ENCODE measurements around the gene FLOT2.
"Not testable (repeated sequence)": the region's sequence is repeated elsewhere in the genome, so short reads cannot be mapped to it uniquely, and the experiment has no call there.

The FLOT2 gene

GRCh38 chr17:28893248-28894183 is 4.0 kb downstream of the FLOT2 start:
- DNase-seq: not testable (repeated sequence)

- DNase-seq: no peak
Measured at GRCh38 chr17:28892024-28892423, 5.5 kb downstream of the FLOT2 start.

- no peak for DNase-seq
Measured at GRCh38 chr17:28891201-28891600, 6.3 kb downstream of the FLOT2 start.

- no peak for DNase-seq
Measured at GRCh38 chr17:28889996-28890395, 7.5 kb downstream of the FLOT2 start.

- DNase-seq: no peak
Measured at GRCh38 chr17:28888832-28889231, 8.7 kb downstream of the FLOT2 start.

- DNase-seq: no peak
Measured at GRCh38 chr17:28887871-28888471, 9.6 kb downstream of the FLOT2 start.

GRCh38 chr17:28885951-28886350 is 11.6 kb downstream of the FLOT2 start:
- no peak for DNase-seq

GRCh38 chr17:28885363-28885762 is 12.2 kb downstream of the FLOT2 start:
- DNase-seq: no peak

GRCh38 chr17:28883967-28884702 is 13.4 kb downstream of the FLOT2 start:
- no peak for DNase-seq

- no peak for DNase-seq
Measured at GRCh38 chr17:28882154-28882895, 15.2 kb downstream of the FLOT2 start.

- DNase-seq: no peak
Measured at GRCh38 chr17:28881533-28882056, 15.9 kb downstream of the FLOT2 start.

GRCh38 chr17:28880572-28880945 is 17.0 kb downstream of the FLOT2 start:
- DNase-seq: no peak

GRCh38 chr17:28879886-28880571 is 17.5 kb downstream of the FLOT2 start:
- DNase-seq: no peak

GRCh38 chr17:28878981-28879380 is 18.6 kb downstream of the FLOT2 start:
- DNase-seq: no peak

- no peak for DNase-seq
Measured at GRCh38 chr17:28878158-28878910, 19.2 kb downstream of the FLOT2 start.

- not testable (repeated sequence) for DNase-seq
Measured at GRCh38 chr17:28877150-28877711, 20.3 kb downstream of the FLOT2 start.

GRCh38 chr17:28875848-28876550 is 21.5 kb downstream of the FLOT2 start:
- no peak for DNase-seq

- DNase-seq: no peak
Measured at GRCh38 chr17:28874750-28875149, 22.8 kb downstream of the FLOT2 start.

GRCh38 chr17:28873839-28874238 is 23.7 kb downstream of the FLOT2 start:
- DNase-seq: no peak

GRCh38 chr17:28871056-28871579 is 26.4 kb downstream of the FLOT2 start:
- no peak for DNase-seq

All from NCI-H2171 (cell line).